ENCODE data around the gene ARHGAP31.
"Not testable (repeated sequence)": the region's sequence is repeated elsewhere in the genome, so short reads cannot be mapped to it uniquely, and the experiment has no call there.

Gene ARHGAP31

DNA sequence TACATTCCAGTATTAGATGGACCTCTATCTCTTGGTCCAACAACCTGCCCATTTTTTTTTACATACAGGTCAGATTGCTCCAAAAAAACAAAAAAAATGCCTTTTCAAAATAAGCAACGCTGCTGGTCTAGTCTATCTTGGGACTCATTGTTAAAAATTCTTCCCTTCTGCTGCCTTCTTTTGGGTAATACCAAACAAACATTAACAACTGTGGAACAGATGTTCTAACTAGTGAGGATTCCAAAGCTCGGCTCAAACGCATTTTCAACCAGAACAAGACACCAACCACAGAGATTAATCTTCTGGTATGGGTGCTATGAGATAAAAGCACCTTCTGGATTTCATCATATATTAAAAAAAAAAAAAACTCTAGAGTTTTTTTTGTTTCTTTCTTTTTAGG lies 24.7 kb downstream of the ARHGAP31 start:
- DNase-seq (ENCODE audit: low read depth): no peak
- TF ChIP-seq CTCF (IDR thresholded peaks at IDR 0.05; ENCODE audit: insufficient read depth, low read depth, low read length, missing control alignments): no peak
- H3K4me3 ChIP-seq (ENCODE audit: low read depth, low read length): no peak overlapping the region

- no peak overlapping the region for H3K4me3 ChIP-seq (ENCODE audit: low read depth, low read length)
- no peak for TF ChIP-seq CTCF (IDR thresholded peaks at IDR 0.05; ENCODE audit: insufficient read depth, low read depth, low read length, missing control alignments)
- DNase-seq (ENCODE audit: low read depth): no peak
These were observed 25.1 kb downstream of the ARHGAP31 start for GRCh38 chr3:119319311-119319710.

- not testable (repeated sequence) for H3K4me3 ChIP-seq (ENCODE audit: low read depth, low read length)
- peak; percentile 28 for DNase-seq (ENCODE audit: low read depth)
These were observed 26.6 kb downstream of the ARHGAP31 start for GRCh38 chr3:119320785-119321184.

GRCh38 chr3:119322021-119322834 lies 28.0 kb downstream of the ARHGAP31 start:
- no peak for DNase-seq (ENCODE audit: low read depth)
- TF ChIP-seq CTCF (IDR thresholded peaks at IDR 0.05; ENCODE audit: insufficient read depth, low read depth, low read length, missing control alignments): peak; percentile 7
- H3K4me3 ChIP-seq (ENCODE audit: low read depth, low read length): peak overlapping the region; percentile 70

DNA sequence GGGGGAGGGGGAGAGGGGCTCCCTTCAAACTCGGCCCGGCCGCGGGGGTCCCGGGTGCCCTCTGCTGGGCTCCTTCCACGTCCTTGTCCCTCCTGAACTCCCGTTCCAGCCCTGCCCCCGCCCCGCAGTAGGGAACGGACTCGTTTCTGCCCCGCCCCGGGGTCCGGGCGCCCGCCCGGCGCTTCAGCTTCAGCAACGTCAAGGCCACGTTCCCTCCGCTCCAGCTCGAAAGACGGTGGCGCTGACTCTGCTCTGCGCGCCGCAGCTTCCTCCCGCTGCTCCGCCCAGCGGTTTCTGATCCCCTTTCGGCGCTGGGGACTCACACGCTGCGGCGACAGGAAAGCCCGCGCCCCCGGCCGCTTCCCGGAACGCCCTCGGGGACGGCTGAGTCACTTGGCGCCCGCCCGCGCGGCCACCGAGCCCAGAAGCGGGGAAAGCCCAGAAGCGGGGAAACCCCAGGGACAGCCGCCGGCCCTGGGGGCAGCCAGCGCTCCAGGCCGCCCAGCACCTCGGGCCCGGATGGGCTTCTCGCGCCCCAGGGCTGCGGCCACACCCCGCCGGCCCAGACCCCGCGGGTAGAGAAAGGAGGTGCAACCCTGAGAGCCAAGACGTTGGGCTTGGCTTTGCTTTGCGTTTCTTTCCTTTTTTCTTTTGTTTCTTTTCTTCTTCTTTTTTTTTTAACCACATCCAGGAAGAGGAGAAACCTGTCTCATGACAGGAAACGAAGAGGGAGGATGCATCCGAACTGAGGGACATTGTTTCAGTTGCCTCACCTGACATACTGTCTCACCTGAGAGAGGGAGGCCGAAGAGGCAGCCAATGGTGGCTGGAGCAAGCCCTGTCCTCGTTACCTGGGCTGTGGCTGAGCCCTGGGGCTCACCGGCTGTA lies 28.9 kb downstream of the ARHGAP31 start:
- peak; percentile 98 for DNase-seq (ENCODE audit: low read depth)
- TF ChIP-seq CTCF (IDR thresholded peaks at IDR 0.05; ENCODE audit: insufficient read depth, low read depth, low read length, missing control alignments): no peak
- peak overlapping the region; percentile 70 for H3K4me3 ChIP-seq (ENCODE audit: low read depth, low read length)

DNA sequence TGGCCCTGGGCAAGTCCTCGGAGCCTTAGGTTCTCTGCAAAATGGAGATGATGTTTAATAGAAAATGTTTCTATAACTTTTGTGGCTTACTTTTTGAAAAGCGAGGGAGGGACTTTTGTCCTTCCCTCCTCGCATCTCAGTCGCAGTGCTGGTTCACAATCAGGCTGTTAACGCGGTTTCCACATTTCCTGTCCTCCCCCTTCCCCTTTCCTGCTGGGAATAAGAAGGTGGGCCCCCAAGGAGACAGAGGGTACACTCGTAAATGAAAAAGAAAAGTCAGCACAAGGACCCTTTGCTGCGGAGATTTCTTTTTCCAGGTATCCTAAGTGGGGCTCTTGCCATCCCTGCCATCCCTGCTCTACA lies 29.5 kb downstream of the ARHGAP31 start:
- peak overlapping the region; percentile 70 for H3K4me3 ChIP-seq (ENCODE audit: low read depth, low read length)
- DNase-seq (ENCODE audit: low read depth): no peak
- no peak for TF ChIP-seq CTCF (IDR thresholded peaks at IDR 0.05; ENCODE audit: insufficient read depth, low read depth, low read length, missing control alignments)

GRCh38 chr3:119324899-119325298 lies 30.7 kb downstream of the ARHGAP31 start:
- H3K4me3 ChIP-seq (ENCODE audit: low read depth, low read length): no peak overlapping the region
- no peak for TF ChIP-seq CTCF (IDR thresholded peaks at IDR 0.05; ENCODE audit: insufficient read depth, low read depth, low read length, missing control alignments)
- DNase-seq (ENCODE audit: low read depth): no peak
